ENCODE data around the gene CERS3. TPM values are rescaled to one million over a fixed set of nuclear protein-coding genes. Genes with fewer than 3 reads are reported as not detected.

Gene CERS3
- total and polyA plus RNA-seq, 2 of the 4 experiments (the other 2 are of a cell fraction) = not detected

GRCh38 chr15:100464256-100464655, 64.5 kb downstream of the CERS3 start:
- BruUV-seq (replicated peaks) = no TSS peak
- no peak overlapping the region for H3K27ac ChIP-seq (ENCODE audit: insufficient read depth, low read length)
- H3K14ac ChIP-seq (replicated peaks; ENCODE audit: low read depth, low read length) = no peak overlapping the region
- no peak overlapping the region for H3K4me2 ChIP-seq (ENCODE audit: low read depth, low read length)
- H4K5ac ChIP-seq (ENCODE audit: low read depth, low read length) = no peak overlapping the region
- TF ChIP-seq CEBPB (IDR thresholded peaks at IDR 0.05; ENCODE audit: low read depth, low read length) (no peak), MAZ (IDR thresholded peaks at IDR 0.05; ENCODE audit: borderline replicate concordance, low read depth, low read length) (no peak), SMC3 (IDR thresholded peaks at IDR 0.05; ENCODE audit: low read depth, low read length) (no peak), RCOR1 (IDR thresholded peaks at IDR 0.05; ENCODE audit: insufficient replicate concordance, low read length) (no peak), POLR2A (IDR thresholded peaks at IDR 0.05; ENCODE audit: low read depth, low read length) (no peak), RFX5 (IDR thresholded peaks at IDR 0.05; ENCODE audit: low read depth, low read length) (no peak), RAD21 (IDR thresholded peaks at IDR 0.05; ENCODE audit: low read length) (no peak), CHD1 (IDR thresholded peaks at IDR 0.05; ENCODE audit: low read depth, low read length) (no peak), USF2 (IDR thresholded peaks at IDR 0.05; ENCODE audit: low read depth, low read length) (no peak)
- no peak overlapping the region for H3K4ac ChIP-seq (ENCODE audit: low read depth, low read length)
- H2BK15ac ChIP-seq (ENCODE audit: low read depth, low read length) = no peak overlapping the region
- no peak overlapping the region for H2BK120ac ChIP-seq (ENCODE audit: low read depth, low read length)
- no peak overlapping the region for H2AK5ac ChIP-seq (ENCODE audit: low read depth, low read length)
- H3K9ac ChIP-seq (ENCODE audit: low read depth, low read length) = no peak overlapping the region
- ATAC-seq (ENCODE audit: low read depth) = no peak
- no CpG with 5 or more reads among the region's 3 CpGs for WGBS, 2 experiments (ENCODE audit: extremely low coverage in 2 of 2, insufficient read length in 1 of 2)
- no peak overlapping the region for H2BK5ac ChIP-seq (ENCODE audit: low read depth, low read length, poor library complexity, severe bottlenecking)
- no peak overlapping the region for H4K91ac ChIP-seq (ENCODE audit: insufficient read depth, low read depth, low read length)
- no peaks in the 10 kb centered on the region for H3K36me3 ChIP-seq (ENCODE audit: control insufficient read depth, insufficient read depth, low read length)
- no peak overlapping the region for H3K18ac ChIP-seq (ENCODE audit: low read depth, low read length)
- intact Hi-C loops (cut with micrococcal nuclease) (no loop called here), in situ Hi-C loops (cut with MboI; ENCODE audit: low sequenced_read_pairs) (no loop called here), dilution Hi-C loops (cut with HindIII; ENCODE audit: low sequenced_read_pairs, unreplicated experiment) (no loop called here)
- H4K8ac ChIP-seq (ENCODE audit: low read depth in 2 of 2, low read length in 2 of 2) = no peak overlapping the region
- no peaks in the 10 kb centered on the region for H3K79me1 ChIP-seq (ENCODE audit: low read depth in 1 of 2, low read length in 2 of 2)
- no peaks in the 10 kb centered on the region for H3K27me3 ChIP-seq (ENCODE audit: control insufficient read depth, insufficient read depth, low read length)
- H3K4me1 ChIP-seq (ENCODE audit: control insufficient read depth, insufficient read depth, low read length) = no peaks in the 10 kb centered on the region
- H3K9me1 ChIP-seq (ENCODE audit: insufficient read depth, low read length) = no peaks in the 10 kb centered on the region
- H3K56ac ChIP-seq (ENCODE audit: extremely low read depth, insufficient read depth, low read length) = no peak overlapping the region
- H2BK20ac ChIP-seq (ENCODE audit: low read depth, low read length) = no peak overlapping the region
- ChIA-PET POLR2A (ENCODE audit: unreplicated experiment) (no interaction called here), CTCF (no interaction called here)
- no peaks in the 10 kb centered on the region for H4K20me1 ChIP-seq (ENCODE audit: insufficient read depth, low read length)
- no peak for DNase-seq
- no peak overlapping the region for H2AK9ac ChIP-seq (replicated peaks; ENCODE audit: low read depth, low read length, poor library complexity)
- H3K4me3 ChIP-seq (ENCODE audit: insufficient read depth, low read depth, low read length) = no peak overlapping the region
- H2AFZ ChIP-seq (replicated peaks; ENCODE audit: low read length, poor library complexity) = no peak overlapping the region
- H3K23ac ChIP-seq (ENCODE audit: low read depth, low read length) = no peak overlapping the region
- H3K9me3 ChIP-seq (ENCODE audit: control insufficient read depth, insufficient read depth, low read length) = peaks cover 18% of the 10 kb centered on the region
